Uterus (tissue), 4 donors: ENCODE data around the gene BAZ1B. TPM values are rescaled to one million over a fixed set of nuclear protein-coding genes. Genes with fewer than 3 reads are reported as not detected.

Source experiments
- DNase-seq, 2 donors: peaks; one replicate each; pipeline ENCODE4 v3.0.0-alpha.2; 2019 to 2020
- H3K27ac ChIP-seq, 2 donors: fragments of 200-600 bp; sonication (generic); 1 replicate in 1 of 2; 2 replicates in 1 of 2; pipeline ENCODE4 v1.5.1; 2016 to 2018
- H3K27me3 ChIP-seq, 2 donors: fragments of 200-600 bp; sonication (generic); one replicate each; pipeline ENCODE4 v1.5.1; 2018 to 2019; ENCODE audit warnings: control low read depth in 1 of 2
- H3K36me3 ChIP-seq, 2 donors: fragments of 200-600 bp; sonication (generic); one replicate each; pipeline ENCODE4 v1.5.1; 2019; ENCODE audit warnings: control low read depth in 1 of 2
- H3K4me1 ChIP-seq, 2 donors: fragments of 200-600 bp; sonication (generic); one replicate each; pipeline ENCODE4 v1.5.1; 2018 to 2019; ENCODE audit warnings: control low read depth in 1 of 2
- H3K4me3 ChIP-seq, 2 donors: fragments of 200-600 bp; sonication (generic); 1 replicate in 1 of 2; 2 replicates in 1 of 2; pipeline ENCODE4 v1.5.1; 2018 to 2019; ENCODE audit warnings: mild to moderate bottlenecking in 1 of 2
- H3K9me3 ChIP-seq, 2 donors: fragments of 200-600 bp; sonication (generic); one replicate each; pipeline ENCODE4 v1.5.1; 2019; ENCODE audit warnings: control low read depth in 1 of 2
- CTCF ChIP-seq, 4 experiments: fragments of 200-600 bp in 2 of 4; fragments of 450-650 bp in 2 of 4; sonication (generic) in 2 of 4; IDR thresholded peaks; one replicate each; pipeline ENCODE4 v1.5.1; 2016 to 2019; ENCODE audit warnings: antibody characterized with exemption in 4 of 4, mild to moderate bottlenecking in 2 of 4, moderate library complexity in 1 of 4
- POLR2A ChIP-seq, 2 donors: fragments of 450-650 bp; IDR thresholded peaks; one replicate each; pipeline ENCODE4 v1.6.1; 2016; ENCODE audit warnings: antibody characterized with exemption in 2 of 2, mild to moderate bottlenecking in 1 of 2, moderate library complexity in 1 of 2
- intact Hi-C: fragments of 100-400 bp; cut with DNase I; formaldehyde crosslinking; loops from one replicate; pipeline ENCODE4 v1.15.1; 2023; ENCODE audit warnings: low total_unique reads
- small RNA-seq: library from RNA; depleted of rRNA; stranded (forward); fragments of <200 nt; gene quantifications from one replicate; pipeline ENCODE3, GENCODE V24; 2016
- total RNA-seq, 4 donors: library from RNA; depleted of rRNA in 3 of 4; stranded (reverse); fragments of >200 nt in 3 of 4; gene quantifications; one replicate each; pipeline versions ENCODE4 v1.1.0 to v1.2.4, GENCODE V29; 2014 to 2023
- donor health status: DM: yes; HTN: yes; CAD: no.

Gene BAZ1B
- total RNA-seq, 4 donors from 2014 or later, result 29.5 to 79.5 (median 59.8) TPM

DNA sequence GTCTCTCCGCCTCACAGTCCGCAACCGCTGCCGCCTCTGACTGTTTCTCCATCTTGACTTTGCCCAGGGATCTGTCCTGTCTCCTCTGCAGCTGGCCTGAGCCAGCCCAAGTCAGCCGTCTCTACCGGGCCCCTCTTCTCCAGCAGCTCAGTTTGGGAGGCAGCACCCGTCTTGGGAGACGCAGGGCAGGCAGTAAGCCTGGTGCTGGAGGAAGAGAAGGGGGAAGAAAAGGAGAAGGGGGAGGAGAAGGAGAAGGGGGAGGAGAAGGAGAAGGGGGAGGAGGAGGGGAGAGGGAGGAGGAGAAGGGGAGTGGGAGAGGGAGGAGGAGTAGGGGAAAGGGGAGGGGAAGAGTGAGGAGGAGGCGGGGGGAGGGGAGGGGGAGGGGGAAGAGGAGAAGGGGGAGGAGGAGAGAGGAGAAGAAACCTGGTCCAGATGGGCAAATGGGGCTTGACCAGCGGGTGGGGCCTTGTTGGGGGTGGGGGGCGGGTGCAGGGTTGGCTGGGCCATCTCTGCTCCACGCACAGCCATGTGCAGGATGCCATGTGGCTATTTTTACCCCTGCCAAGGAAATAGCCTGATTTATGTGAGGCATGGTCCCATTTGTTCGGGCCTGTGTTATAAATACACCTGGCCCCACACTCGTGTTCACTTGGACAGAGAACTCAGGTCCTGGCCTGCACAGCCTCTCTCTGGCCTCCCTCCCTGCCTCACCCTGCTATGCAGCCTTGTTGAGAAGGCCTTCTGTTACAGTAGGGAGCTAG lies 124.4 kb downstream of the BAZ1B start:
- no peak overlapping the region for H3K4me3 ChIP-seq
- H3K9me3 ChIP-seq, result no peaks in the 10 kb centered on the region
- H3K36me3 ChIP-seq, result no peaks in the 10 kb centered on the region
- no peaks in the 10 kb centered on the region for H3K27me3 ChIP-seq
- peak; percentile 30 to 47 for DNase-seq
- H3K27ac ChIP-seq, result peak overlapping the region; percentile 45 to 49
- TF ChIP-seq CTCF (IDR thresholded peaks at IDR 0.05), result no peak
- intact Hi-C loops, result no loop called here
- no peaks in the 10 kb centered on the region for H3K4me1 ChIP-seq

DNA sequence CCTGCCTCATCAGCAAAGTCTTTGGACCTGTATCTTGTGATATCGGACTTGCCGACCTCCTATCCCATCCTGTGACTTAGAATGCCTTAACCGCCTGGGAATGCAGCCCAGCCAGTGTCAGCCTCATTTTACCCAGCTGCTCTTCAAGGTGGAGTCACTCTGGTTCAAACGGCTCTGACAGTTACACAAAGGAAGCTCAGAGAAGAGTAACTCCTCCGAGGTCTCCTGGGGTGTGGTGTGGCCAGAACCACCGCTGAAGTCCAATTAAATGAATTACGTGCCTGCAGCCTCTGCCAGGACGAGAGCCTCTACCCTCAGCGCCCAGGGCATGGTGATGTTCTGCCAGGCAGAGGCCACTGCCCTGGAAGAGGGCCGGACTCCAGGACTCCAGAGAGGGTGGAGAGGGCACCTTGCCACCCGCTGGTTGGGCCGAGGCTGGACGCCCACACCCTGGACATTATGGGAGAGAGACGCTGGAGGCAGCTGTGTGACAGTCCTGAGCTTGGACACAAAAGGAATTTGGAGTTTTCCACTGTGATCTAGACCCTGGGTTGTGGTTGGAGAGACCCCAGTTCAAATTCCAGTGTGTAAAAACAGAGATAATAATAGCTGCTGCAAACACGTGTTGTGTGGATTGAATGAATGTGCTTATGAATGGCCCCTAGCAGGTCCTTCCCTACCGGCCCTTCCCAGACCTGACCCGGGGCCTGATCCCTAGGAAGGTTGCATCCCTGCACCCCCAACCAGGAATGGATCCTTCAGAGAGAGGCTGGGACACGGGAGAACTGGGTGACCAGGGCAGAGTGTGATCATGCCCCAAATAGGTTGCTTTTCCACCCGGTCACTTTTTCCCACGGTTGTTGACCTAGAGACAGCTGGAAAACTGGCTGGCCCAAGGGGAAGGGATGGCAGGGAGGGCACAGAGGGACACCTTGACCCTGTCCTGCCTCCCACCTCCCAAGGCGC lies 126.3 kb downstream of the BAZ1B start:
- H3K4me3 ChIP-seq, result no peak overlapping the region
- intact Hi-C loops, result no loop called here
- no peaks in the 10 kb centered on the region for H3K36me3 ChIP-seq
- no peak for DNase-seq
- no peak for TF ChIP-seq POLR2A (IDR thresholded peaks at IDR 0.05)
- no peak for TF ChIP-seq CTCF (IDR thresholded peaks at IDR 0.05)
- H3K4me1 ChIP-seq, result no peaks in the 10 kb centered on the region
- no peaks in the 10 kb centered on the region for H3K27me3 ChIP-seq
- H3K9me3 ChIP-seq, result no peaks in the 10 kb centered on the region
- no peak overlapping the region for H3K27ac ChIP-seq

DNA sequence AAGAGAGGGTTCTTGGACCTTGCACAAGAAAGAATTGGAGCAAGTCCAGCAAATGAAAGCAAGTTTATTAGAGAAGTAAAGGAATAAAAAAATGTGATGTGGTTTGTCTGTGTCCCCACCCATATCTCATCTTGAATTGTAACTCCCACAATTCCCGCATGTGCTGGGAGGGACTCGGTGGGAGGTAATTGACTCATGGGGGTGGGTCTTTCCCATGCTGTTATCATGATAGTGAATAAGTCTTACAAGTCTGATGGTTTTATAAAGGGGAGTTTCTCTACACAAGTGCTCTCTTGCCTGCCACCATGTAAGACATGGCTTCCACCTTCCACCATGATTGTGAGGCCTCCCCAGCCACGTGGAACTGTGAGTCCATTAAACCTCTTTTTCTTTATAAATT lies 127.7 kb downstream of the BAZ1B start:
- no peak for TF ChIP-seq POLR2A (IDR thresholded peaks at IDR 0.05)
- no peak for TF ChIP-seq CTCF (IDR thresholded peaks at IDR 0.05)
- Histone ChIP-seq H3K4me1 (no peaks in the 10 kb centered on the region), H3K27me3 (no peaks in the 10 kb centered on the region), H3K9me3 (no peaks in the 10 kb centered on the region), H3K4me3 (no peak overlapping the region), H3K27ac (no peak overlapping the region), H3K36me3 (no peaks in the 10 kb centered on the region)
- no peak for DNase-seq
- intact Hi-C loops, result no loop called here

GRCh38 chr7:73391396-73391795 lies 130.7 kb downstream of the BAZ1B start:
- Histone ChIP-seq H3K36me3 (no peaks in the 10 kb centered on the region), H3K4me3 (no peak overlapping the region), H3K9me3 (peaks cover 0 to 13% of the 10 kb centered on the region in 2 donors), H3K27me3 (no peaks in the 10 kb centered on the region), H3K27ac (no peak overlapping the region), H3K4me1 (no peaks in the 10 kb centered on the region)
- no peak for TF ChIP-seq CTCF (IDR thresholded peaks at IDR 0.05)
- no peak for TF ChIP-seq POLR2A (IDR thresholded peaks at IDR 0.05)
- DNase-seq, result no peak
- intact Hi-C loops, result no loop called here

Small RNAs within 50 kb of the gene (small RNA-seq; reads per million reads assigned to genes)
- gene RF00019 (not detected), gene RNU6-1198P (not detected)

Other genes starting within 250 kb of the BAZ1B start
- gene NSUN5, start 213.5 kb downstream of the BAZ1B start, total RNA-seq, result 10 to 100 TPM in 2 of 4 donors, 1 to 10 TPM in 2; 5.9 to 27.1 (median 13.7) TPM
- gene TRIM50, start 194.2 kb downstream of the BAZ1B start, total RNA-seq, result under 1 TPM in 1 of 4 donors, not detected in 3; 0.21 TPM
- gene FKBP6, start 194.1 kb downstream of the BAZ1B start, total RNA-seq, result under 1 TPM in 1 of 4 donors, not detected in 3; 0.14 TPM
- 1 to 10 TPM in 1 of 4 donors, under 1 TPM in 2, not detected in 1; 0.55 to 1.5 (median 0.90) TPM for gene FZD9, start 88.5 kb downstream of the BAZ1B start, total RNA-seq
- gene BCL7B, start 35.4 kb upstream of the BAZ1B start, total RNA-seq, result 10 to 100 TPM; 13.8 to 63.5 (median 43.7) TPM
- gene TBL2, start 56.3 kb upstream of the BAZ1B start, total RNA-seq, result 100 to 1,000 TPM in 1 of 4 donors, 10 to 100 TPM in 3; 21.5 to 106 (median 50.9) TPM
- 1 to 10 TPM in 2 of 4 donors, not detected in 2; 1.7 to 1.9 TPM for gene MLXIPL, start 102.2 kb upstream of the BAZ1B start, total RNA-seq
- gene VPS37D, start 145.5 kb upstream of the BAZ1B start, total RNA-seq, result 1 to 10 TPM in 3 of 4 donors, not detected in 1; 6.7 to 9.3 (median 8.8) TPM
- 10 to 100 TPM in 1 of 4 donors, 1 to 10 TPM in 2, under 1 TPM in 1; 0.29 to 14.1 (median 3.3) TPM for gene DNAJC30, start 161.2 kb upstream of the BAZ1B start, total RNA-seq
- 10 to 100 TPM; 12.4 to 54.6 (median 31.5) TPM for gene BUD23, start 161.3 kb upstream of the BAZ1B start, total RNA-seq
- gene STX1A, start 197.4 kb upstream of the BAZ1B start, total RNA-seq, result 10 to 100 TPM in 2 of 4 donors, 1 to 10 TPM in 2; 2.3 to 19.1 (median 11.0) TPM
- gene ABHD11, start 216.5 kb upstream of the BAZ1B start, total RNA-seq, result 10 to 100 TPM in 2 of 4 donors, 1 to 10 TPM in 2; 4.4 to 14.1 (median 7.7) TPM
- 10 to 100 TPM in 1 of 4 donors, under 1 TPM in 2, not detected in 1; 0.51 to 15.1 (median 0.88) TPM for gene CLDN3, start 248.0 kb upstream of the BAZ1B start, total RNA-seq